Activated T-helper 17 cell treated with anti-CD3 and anti-CD28 coated beads, Interleukin-2, amount 50 U/mL, for 72 hours (primary cell): Measurements from ENCODE around the gene EMC1. TPM values are rescaled to one million over a fixed set of nuclear protein-coding genes. Genes with fewer than 3 reads are reported as not detected.
"Not testable (repeated sequence)": the region's sequence is repeated elsewhere in the genome, so short reads cannot be mapped to it uniquely, and the experiment has no call there.

Source experiments
- ATAC-seq: fragments of 150-1000 bp; cut with Tn5 transposase; replicated peaks from 2 replicates; pipeline ENCODE4 v1.10.0; 2021; ENCODE audit warnings: mild to moderate bottlenecking, moderate library complexity
- H3K27ac Mint-ChIP-seq: one replicate; pipeline ENCODE4 v1.8.0; 2022; ENCODE audit warnings: mixed read lengths
- H3K27me3 Mint-ChIP-seq: one replicate; pipeline ENCODE4 v1.8.0; 2022; ENCODE audit warnings: mixed read lengths
- H3K36me3 Mint-ChIP-seq: one replicate; pipeline ENCODE4 v1.8.0; 2022; ENCODE audit warnings: low read depth, mild to moderate bottlenecking, mixed read lengths
- H3K4me1 Mint-ChIP-seq: one replicate; pipeline ENCODE4 v1.8.0; 2022; ENCODE audit warnings: mixed read lengths
- H3K4me3 Mint-ChIP-seq: one replicate; pipeline ENCODE4 v1.8.0; 2022; ENCODE audit warnings: mild to moderate bottlenecking, mixed read lengths
- H3K9me3 Mint-ChIP-seq: one replicate; pipeline ENCODE4 v1.8.0; 2022; ENCODE audit warnings: mixed read lengths
- total RNA-seq, 2 donors: library from RNA; stranded (reverse); gene quantifications; one replicate each; pipeline ENCODE4 v1.2.3, GENCODE V29; 2022

The EMC1 gene
- total RNA-seq, 2 donors from 2014 or later, result 41.1 to 51.9 TPM

DNA sequence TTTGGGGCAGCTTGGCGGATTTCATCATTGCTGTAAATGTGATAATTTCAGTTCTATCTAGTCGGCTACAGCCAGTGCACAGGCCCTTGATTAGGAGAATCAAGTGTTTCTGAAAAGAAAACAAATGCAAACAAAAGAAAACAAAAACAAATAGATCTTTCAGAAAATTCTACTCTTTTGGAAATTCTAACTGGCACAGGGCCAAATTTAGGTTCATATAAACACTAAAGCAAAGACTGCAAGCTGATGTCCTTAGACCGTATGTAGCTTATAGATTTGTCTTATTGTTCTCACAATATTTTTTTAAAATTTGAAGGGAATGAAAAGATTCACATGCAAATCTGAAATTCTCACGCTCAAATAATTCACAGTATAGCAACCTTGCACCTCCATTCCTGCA, 52.5 kb downstream of the EMC1 start:
- ATAC-seq, result no peak
- no peak overlapping the region for H3K27ac Mint-ChIP-seq
- H3K9me3 Mint-ChIP-seq, result no peaks in the 10 kb centered on the region
- H3K27me3 Mint-ChIP-seq, result no peaks in the 10 kb centered on the region
- no peak overlapping the region for H3K4me3 Mint-ChIP-seq
- peaks cover 13% of the 10 kb centered on the region for H3K4me1 Mint-ChIP-seq
- H3K36me3 Mint-ChIP-seq, result peaks cover 91% of the 10 kb centered on the region

DNA sequence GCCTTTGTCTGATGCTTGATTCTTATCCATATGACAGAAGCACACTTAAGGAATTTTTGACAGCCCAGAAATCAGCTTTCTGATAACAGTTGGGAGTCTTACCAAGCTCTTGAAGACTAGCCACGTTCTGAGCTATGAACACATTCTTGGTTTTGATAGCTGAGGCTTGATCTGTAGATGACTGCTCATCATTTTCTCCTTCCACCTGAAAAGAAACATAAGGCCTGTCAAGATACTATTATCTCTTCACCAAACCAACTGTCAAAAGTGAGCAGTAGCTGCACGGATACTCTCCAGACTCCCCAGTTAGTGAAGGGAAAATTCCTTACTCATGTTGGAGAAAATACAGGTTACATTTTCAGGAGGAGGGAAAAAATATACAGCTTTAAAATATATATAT, 53.5 kb downstream of the EMC1 start:
- Mint-ChIP-seq H3K27me3 (no peaks in the 10 kb centered on the region), H3K4me1 (peaks cover 10% of the 10 kb centered on the region), H3K4me3 (no peak overlapping the region), H3K27ac (no peak overlapping the region), H3K36me3 (peaks cover 100% of the 10 kb centered on the region), H3K9me3 (no peaks in the 10 kb centered on the region)
- ATAC-seq, result no peak

DNA sequence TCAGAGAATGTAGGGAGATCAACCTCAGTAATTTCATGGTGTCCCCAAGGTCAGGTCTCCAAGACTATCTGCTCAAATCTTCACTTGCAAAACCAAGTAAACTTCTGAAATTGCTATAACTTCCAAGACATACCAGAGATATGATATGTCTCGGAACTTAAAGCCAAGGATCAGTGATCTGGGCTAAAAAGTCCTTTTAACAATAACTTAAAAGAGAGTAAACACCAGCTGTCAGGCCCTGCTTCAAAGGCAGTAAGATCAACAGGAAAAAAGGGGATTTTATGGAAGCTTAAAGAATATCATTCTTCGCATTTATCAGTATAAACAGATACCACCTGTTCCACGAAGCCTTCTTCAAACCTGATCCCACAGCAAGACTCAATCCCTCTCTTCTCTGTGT, 55.0 kb downstream of the EMC1 start:
- H3K27me3 Mint-ChIP-seq, result no peaks in the 10 kb centered on the region
- no peak overlapping the region for H3K27ac Mint-ChIP-seq
- no peak overlapping the region for H3K4me3 Mint-ChIP-seq
- no peak for ATAC-seq
- H3K36me3 Mint-ChIP-seq, result peaks cover 100% of the 10 kb centered on the region
- H3K9me3 Mint-ChIP-seq, result no peaks in the 10 kb centered on the region
- H3K4me1 Mint-ChIP-seq, result no peaks in the 10 kb centered on the region

DNA sequence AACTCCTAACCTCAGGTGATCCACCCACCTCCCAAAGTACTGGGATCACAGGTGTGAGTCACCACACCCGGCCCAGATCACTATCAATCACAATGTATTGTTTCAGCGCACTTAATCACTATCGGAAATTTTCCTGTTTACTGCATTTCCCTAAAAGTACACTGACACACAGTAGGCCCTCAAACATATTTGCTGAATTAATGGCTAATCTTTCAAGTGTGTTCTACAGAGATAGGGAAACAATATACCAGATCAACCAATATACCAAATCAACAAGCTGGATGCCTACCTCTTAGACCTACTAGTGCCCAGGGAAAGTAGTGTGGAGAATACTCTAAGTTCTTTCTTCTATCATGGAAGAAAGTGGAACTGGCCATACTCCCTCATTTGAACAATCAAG, 58.3 kb downstream of the EMC1 start:
- no peaks in the 10 kb centered on the region for H3K4me1 Mint-ChIP-seq
- no peaks in the 10 kb centered on the region for H3K27me3 Mint-ChIP-seq
- no peaks in the 10 kb centered on the region for H3K9me3 Mint-ChIP-seq
- H3K4me3 Mint-ChIP-seq, result no peak overlapping the region
- ATAC-seq, result no peak
- no peak overlapping the region for H3K27ac Mint-ChIP-seq
- peaks cover 100% of the 10 kb centered on the region for H3K36me3 Mint-ChIP-seq

DNA sequence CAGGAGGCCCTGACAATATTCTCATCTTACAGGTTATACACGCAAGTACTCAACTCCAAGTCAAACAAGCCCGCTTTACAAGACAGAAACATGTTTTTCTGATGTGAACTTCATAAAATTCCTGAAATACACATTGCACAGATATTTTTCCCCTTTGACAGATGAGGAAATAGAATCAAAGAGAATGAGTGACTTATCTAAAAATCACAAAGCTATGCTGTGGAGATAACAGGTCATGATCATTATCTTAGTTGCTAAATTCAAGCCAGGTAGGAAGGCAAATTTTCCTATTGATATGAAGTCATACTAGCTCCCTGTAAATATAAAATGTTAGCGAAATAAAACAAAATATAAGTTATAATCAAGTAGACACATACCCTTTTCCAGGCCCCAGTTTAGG, 59.5 kb downstream of the EMC1 start:
- ATAC-seq, result no peak
- H3K27me3 Mint-ChIP-seq, result no peaks in the 10 kb centered on the region
- no peak overlapping the region for H3K27ac Mint-ChIP-seq
- peaks cover 100% of the 10 kb centered on the region for H3K36me3 Mint-ChIP-seq
- H3K4me3 Mint-ChIP-seq, result no peak overlapping the region
- H3K9me3 Mint-ChIP-seq, result no peaks in the 10 kb centered on the region
- peaks cover 1% of the 10 kb centered on the region for H3K4me1 Mint-ChIP-seq

DNA sequence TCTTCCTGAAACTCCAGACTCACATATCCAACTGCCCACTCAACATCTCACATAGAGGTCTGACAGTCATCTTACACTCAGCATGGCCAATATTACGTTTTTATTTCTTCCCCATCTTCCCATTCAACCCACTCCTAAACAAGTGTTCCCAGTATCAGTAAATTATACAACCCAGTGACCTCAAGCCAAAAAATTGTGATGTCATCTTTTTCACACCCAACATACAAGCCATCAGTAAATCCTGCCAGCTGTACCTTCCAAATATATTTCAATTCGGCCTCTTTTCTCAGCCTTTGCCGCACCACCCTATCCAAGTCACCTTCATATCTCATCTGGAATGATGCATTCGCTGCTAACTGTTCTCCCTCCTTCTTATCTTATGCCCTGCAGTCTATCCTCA, 60.9 kb downstream of the EMC1 start:
- no peaks in the 10 kb centered on the region for H3K9me3 Mint-ChIP-seq
- H3K27ac Mint-ChIP-seq, result no peak overlapping the region
- H3K36me3 Mint-ChIP-seq, result peaks cover 100% of the 10 kb centered on the region
- H3K4me1 Mint-ChIP-seq, result peaks cover 13% of the 10 kb centered on the region
- ATAC-seq, result no peak
- no peak overlapping the region for H3K4me3 Mint-ChIP-seq
- H3K27me3 Mint-ChIP-seq, result no peaks in the 10 kb centered on the region

DNA sequence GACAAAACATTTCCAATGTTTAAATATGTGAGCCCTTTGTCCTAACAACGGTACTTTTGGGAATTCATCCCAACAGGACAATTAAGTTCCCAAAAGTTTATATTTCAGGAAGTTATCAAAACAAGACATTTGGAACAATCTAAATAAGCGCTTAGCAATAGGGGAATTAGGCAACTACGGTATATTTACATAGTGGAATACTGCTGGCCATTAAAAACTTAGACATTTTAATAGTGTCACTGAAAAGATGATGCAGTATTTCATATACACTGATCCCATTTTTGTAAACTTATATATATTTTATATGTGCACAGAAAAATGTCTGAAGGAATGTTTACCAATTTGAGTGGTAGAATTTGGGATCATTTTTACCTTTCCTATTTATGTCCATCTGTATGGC, 62.1 kb downstream of the EMC1 start:
- Mint-ChIP-seq H3K4me3 (no peak overlapping the region), H3K36me3 (peaks cover 100% of the 10 kb centered on the region), H3K27me3 (no peaks in the 10 kb centered on the region), H3K9me3 (no peaks in the 10 kb centered on the region), H3K27ac (no peak overlapping the region), H3K4me1 (peaks cover 13% of the 10 kb centered on the region)
- no peak for ATAC-seq

DNA sequence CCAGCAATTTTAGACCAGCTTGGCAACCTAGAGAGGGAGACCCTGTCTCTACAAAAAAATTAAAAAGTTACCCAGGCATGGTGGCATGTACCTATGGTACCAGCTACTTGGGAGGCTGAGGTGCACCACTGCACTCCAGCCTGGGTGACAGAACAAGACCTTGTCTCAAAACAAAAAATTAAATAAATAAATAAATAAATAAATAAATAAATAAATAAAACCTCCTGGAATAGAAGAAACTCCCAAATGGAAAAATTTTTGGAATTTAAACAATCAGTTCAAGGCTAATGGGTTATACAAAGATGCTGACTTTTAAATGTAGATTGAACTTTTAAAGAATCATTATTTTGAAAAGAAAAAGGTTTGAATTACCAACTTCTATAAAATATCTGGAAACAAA, 63.5 kb downstream of the EMC1 start:
- Mint-ChIP-seq H3K36me3 (peaks cover 100% of the 10 kb centered on the region), H3K9me3 (no peaks in the 10 kb centered on the region), H3K4me3 (no peak overlapping the region), H3K27me3 (no peaks in the 10 kb centered on the region), H3K4me1 (peaks cover 17% of the 10 kb centered on the region), H3K27ac (no peak overlapping the region)
- no peak for ATAC-seq

DNA sequence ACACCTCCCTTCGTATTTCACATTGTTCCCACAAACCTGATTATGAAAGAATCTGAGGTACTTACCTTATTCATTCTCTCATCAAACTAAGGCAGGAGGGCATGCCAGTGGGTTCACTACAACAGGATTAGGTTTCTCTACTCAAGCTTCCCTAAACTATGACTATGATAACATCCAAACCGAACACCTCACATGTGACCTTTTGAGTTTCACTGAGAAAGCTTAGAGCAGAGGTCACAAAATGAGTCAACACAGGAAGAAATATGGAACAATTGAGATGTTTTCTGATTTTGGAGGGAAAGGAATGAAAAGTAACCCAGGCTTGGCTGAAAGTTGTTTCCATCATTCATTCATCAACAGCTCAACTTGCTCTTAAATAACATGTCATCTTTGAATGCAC, 65.3 kb downstream of the EMC1 start:
- Mint-ChIP-seq H3K36me3 (peaks cover 100% of the 10 kb centered on the region), H3K27me3 (no peaks in the 10 kb centered on the region), H3K4me3 (peak overlapping the region; percentile 43), H3K4me1 (peaks cover 28% of the 10 kb centered on the region), H3K27ac (peak overlapping the region; percentile 53), H3K9me3 (no peaks in the 10 kb centered on the region)
- ATAC-seq, result peak; percentile 98

DNA sequence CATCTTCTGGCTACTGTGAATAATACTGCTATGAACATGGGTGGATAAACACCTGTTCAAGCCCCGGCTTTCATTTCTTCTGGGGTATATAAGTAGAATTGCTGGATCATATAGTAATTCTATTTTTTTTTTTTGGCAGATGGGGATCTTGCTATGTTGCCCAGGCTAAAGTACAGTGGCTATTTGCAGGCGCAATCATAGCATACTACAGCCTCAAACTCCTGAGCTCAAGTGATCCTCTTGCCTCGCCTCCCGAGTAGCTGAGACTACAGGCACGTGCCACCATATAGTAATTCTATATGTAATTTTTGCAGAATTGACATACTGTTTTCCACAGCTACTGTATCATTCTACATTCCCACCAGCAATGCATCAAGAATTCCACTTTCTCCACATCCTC, 69.1 kb downstream of the EMC1 start:
- Mint-ChIP-seq H3K27ac (no peak overlapping the region), H3K4me3 (no peak overlapping the region)

DNA sequence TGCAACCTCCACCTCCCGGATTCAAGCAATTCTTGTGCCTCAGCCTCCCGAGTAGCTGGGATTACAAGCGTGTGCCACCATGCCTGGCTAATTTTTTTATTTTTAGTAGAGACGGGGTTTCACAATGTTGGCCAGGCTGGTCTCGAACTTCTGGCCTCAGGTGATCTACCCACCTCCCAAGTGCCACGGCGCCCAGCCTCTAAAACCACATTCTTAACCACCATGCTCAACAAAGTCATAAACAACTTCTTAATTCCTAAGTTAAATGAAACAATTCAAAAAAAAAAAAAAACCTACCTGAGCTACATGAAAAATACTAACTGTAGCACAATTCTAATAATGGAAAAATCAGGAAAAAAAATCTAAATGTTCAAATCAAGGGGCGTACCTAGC, 71.1 kb downstream of the EMC1 start:
- not testable (repeated sequence) for ATAC-seq, H3K9me3 Mint-ChIP-seq, H3K27me3 Mint-ChIP-seq
- peaks cover 20% of the 10 kb centered on the region for H3K4me1 Mint-ChIP-seq
- peak overlapping the region; percentile 13 for H3K4me3 Mint-ChIP-seq
- H3K27ac Mint-ChIP-seq, result peak overlapping the region; percentile 83
- H3K36me3 Mint-ChIP-seq, result peaks cover 100% of the 10 kb centered on the region

More for the DNA sequence above, 69.1 kb downstream of the EMC1 start:
- Mint-ChIP-seq H3K27me3 (no peaks in the 10 kb centered on the region), H3K4me1 (peaks cover 33% of the 10 kb centered on the region), H3K9me3 (no peaks in the 10 kb centered on the region), H3K36me3 (peaks cover 100% of the 10 kb centered on the region)
- no peak for ATAC-seq

DNA sequence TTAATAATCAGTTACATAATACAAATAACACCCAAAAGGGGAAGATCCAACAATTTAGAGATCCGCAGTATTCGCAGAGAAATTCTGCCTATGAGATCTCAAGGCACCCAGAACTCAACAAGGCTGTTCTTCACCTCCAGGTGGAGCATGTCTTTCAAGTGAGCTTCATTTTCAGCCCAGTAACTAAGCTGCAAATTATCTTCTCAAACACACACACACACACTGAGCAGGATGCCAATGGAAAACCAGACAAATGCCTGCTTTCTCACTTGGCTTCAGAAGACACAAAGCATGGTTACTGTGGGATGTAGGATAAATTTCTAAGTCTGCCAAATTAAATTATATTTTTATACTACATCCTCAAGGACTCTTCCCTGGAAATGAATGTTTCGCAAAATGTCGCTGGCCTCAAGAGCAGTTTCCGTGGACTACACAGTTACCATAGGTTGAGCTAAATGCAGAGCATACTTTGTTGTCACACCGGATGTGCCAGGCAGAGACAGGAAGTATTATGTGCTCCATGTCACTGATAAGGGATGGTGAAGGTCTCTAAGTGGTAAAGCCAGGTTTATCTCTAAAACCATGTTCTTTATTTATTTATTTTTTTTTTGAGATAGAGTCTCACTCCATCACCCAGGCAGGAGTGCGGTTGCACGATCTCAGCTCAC, 71.6 kb downstream of the EMC1 start:
- no peaks in the 10 kb centered on the region for H3K9me3 Mint-ChIP-seq
- H3K27ac Mint-ChIP-seq, result peak overlapping the region; percentile 83
- no peak overlapping the region for H3K4me3 Mint-ChIP-seq
- no peaks in the 10 kb centered on the region for H3K27me3 Mint-ChIP-seq
- ATAC-seq, result peak; percentile 51
- H3K4me1 Mint-ChIP-seq, result peaks cover 20% of the 10 kb centered on the region
- peaks cover 100% of the 10 kb centered on the region for H3K36me3 Mint-ChIP-seq

DNA sequence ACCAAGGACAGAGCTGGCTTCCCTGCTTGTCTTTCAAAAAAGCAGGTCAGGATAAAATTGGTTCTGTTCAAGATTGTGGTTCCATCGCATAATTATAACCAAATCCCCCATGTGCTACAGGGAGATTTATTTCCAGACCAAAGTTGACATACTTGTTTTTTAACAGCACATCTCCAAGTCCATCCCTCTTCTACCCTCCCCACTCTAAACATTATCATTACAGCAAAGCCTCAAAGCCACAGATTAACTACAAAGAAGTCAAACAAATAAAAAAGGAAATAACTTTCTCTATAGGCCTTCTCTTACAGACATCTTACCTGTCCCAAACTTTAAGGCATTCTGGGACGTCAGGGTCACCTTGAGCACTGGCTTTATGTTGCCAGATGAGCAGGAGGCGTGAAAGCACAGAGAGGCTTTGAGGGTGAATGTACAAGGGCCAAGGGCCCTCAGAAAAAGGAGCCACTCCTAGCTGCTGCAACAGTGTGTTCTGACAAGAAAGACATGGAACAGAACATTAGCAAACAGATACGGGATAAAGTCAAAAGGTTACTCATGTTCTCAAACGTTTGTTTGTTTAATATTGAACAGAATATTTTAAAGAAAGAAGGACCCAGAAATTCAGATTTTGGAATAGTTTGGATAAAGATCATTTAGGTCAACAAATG, 72.5 kb downstream of the EMC1 start:
- ATAC-seq, result no peak
- Mint-ChIP-seq H3K27ac (peak overlapping the region; percentile 61), H3K27me3 (no peaks in the 10 kb centered on the region), H3K4me3 (no peak overlapping the region), H3K36me3 (peaks cover 100% of the 10 kb centered on the region), H3K4me1 (peaks cover 18% of the 10 kb centered on the region), H3K9me3 (no peaks in the 10 kb centered on the region)

DNA sequence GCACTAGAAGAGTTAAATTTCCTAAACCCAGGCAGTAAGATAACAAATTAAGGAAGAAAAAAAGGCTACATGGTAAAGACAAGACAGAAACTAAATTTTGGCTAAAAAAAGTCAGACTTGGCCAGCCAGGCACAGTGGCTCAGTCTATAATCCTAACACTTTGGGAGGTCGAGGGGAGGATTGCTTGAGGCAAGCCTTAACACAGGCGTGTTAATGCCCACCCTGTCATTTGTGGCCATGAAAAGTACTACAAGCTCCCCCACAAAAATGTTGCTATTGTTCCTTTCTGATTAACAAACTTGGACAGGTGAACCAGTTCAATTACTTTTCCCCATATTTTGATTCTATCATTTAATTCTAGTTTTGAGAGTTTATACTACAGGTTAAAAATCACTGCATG, 73.5 kb downstream of the EMC1 start:
- no peak for ATAC-seq

DNA sequence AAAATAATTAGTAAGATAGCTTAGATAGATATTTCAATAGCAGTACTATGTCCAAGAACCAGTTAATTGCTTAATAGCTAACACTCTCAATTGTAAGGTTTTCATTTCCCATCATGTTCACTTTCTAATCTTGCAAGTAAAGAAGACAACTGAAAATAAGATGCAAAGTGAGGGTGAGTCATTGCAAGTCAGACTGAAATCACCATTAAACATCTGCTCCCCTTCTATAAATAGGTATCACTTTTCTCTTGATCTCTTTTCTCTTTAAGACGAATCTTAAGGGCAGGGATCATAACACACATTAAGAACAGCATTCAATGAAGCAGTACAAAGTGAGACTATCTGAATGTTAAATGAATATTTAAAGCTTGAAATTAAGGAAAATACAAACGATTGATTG, 81.7 kb downstream of the EMC1 start:
- Mint-ChIP-seq H3K27me3 (no peaks in the 10 kb centered on the region), H3K4me1 (peaks cover 10% of the 10 kb centered on the region), H3K4me3 (peak overlapping the region; percentile 54), H3K9me3 (no peaks in the 10 kb centered on the region), H3K27ac (peak overlapping the region; percentile 85), H3K36me3 (peaks cover 100% of the 10 kb centered on the region)
- ATAC-seq, result peak; percentile 92

More for the DNA sequence above, 73.5 kb downstream of the EMC1 start:
- H3K27ac Mint-ChIP-seq, result no peak overlapping the region
- H3K36me3 Mint-ChIP-seq, result peaks cover 100% of the 10 kb centered on the region
- H3K4me3 Mint-ChIP-seq, result no peak overlapping the region
- no peaks in the 10 kb centered on the region for H3K27me3 Mint-ChIP-seq
- H3K4me1 Mint-ChIP-seq, result peaks cover 16% of the 10 kb centered on the region
- no peaks in the 10 kb centered on the region for H3K9me3 Mint-ChIP-seq
